Uterus (tissue), 4 donors: ENCODE data around the gene SORCS3. TPM values are rescaled to one million over a fixed set of nuclear protein-coding genes. Genes with fewer than 3 reads are reported as not detected.

Experiments
- DNase-seq, 2 donors: peaks; one replicate each; pipeline ENCODE4 v3.0.0-alpha.2; 2019 to 2020
- H3K27ac ChIP-seq, 2 donors: fragments of 200-600 bp; sonication (generic); 1 replicate in 1 of 2; 2 replicates in 1 of 2; pipeline ENCODE4 v1.5.1; 2016 to 2018
- H3K27me3 ChIP-seq, 2 donors: fragments of 200-600 bp; sonication (generic); one replicate each; pipeline ENCODE4 v1.5.1; 2018 to 2019; ENCODE audit warnings: control low read depth in 1 of 2
- H3K36me3 ChIP-seq, 2 donors: fragments of 200-600 bp; sonication (generic); one replicate each; pipeline ENCODE4 v1.5.1; 2019; ENCODE audit warnings: control low read depth in 1 of 2
- H3K4me1 ChIP-seq, 2 donors: fragments of 200-600 bp; sonication (generic); one replicate each; pipeline ENCODE4 v1.5.1; 2018 to 2019; ENCODE audit warnings: control low read depth in 1 of 2
- H3K4me3 ChIP-seq, 2 donors: fragments of 200-600 bp; sonication (generic); 1 replicate in 1 of 2; 2 replicates in 1 of 2; pipeline ENCODE4 v1.5.1; 2018 to 2019; ENCODE audit warnings: mild to moderate bottlenecking in 1 of 2
- H3K9me3 ChIP-seq, 2 donors: fragments of 200-600 bp; sonication (generic); one replicate each; pipeline ENCODE4 v1.5.1; 2019; ENCODE audit warnings: control low read depth in 1 of 2
- CTCF ChIP-seq, 4 experiments: fragments of 200-600 bp in 2 of 4; fragments of 450-650 bp in 2 of 4; sonication (generic) in 2 of 4; IDR thresholded peaks; one replicate each; pipeline ENCODE4 v1.5.1; 2016 to 2019; ENCODE audit warnings: antibody characterized with exemption in 4 of 4, mild to moderate bottlenecking in 2 of 4, moderate library complexity in 1 of 4
- POLR2A ChIP-seq, 2 donors: fragments of 450-650 bp; IDR thresholded peaks; one replicate each; pipeline ENCODE4 v1.6.1; 2016; ENCODE audit warnings: antibody characterized with exemption in 2 of 2, mild to moderate bottlenecking in 1 of 2, moderate library complexity in 1 of 2
- intact Hi-C: fragments of 100-400 bp; cut with DNase I; formaldehyde crosslinking; loops from one replicate; pipeline ENCODE4 v1.15.1; 2023; ENCODE audit warnings: low total_unique reads
- total RNA-seq, 4 donors: library from RNA; depleted of rRNA in 3 of 4; stranded (reverse); fragments of >200 nt in 3 of 4; gene quantifications; one replicate each; pipeline versions ENCODE4 v1.1.0 to v1.2.4, GENCODE V29; 2014 to 2023
- donor health status: DM: yes; HTN: yes; CAD: no.

The SORCS3 gene
- total RNA-seq, 4 donors from 2014 or later, result 0.77 to 2.4 TPM; not detected in 2

GRCh38 chr10:105044902-105045301 is 403.8 kb downstream of the SORCS3 start:
- Histone ChIP-seq H3K4me3 (no peak overlapping the region), H3K36me3 (no peaks in the 10 kb centered on the region), H3K27me3 (peaks cover 0 to 5% of the 10 kb centered on the region in 2 donors), H3K9me3 (no peaks in the 10 kb centered on the region), H3K27ac (no peak overlapping the region), H3K4me1 (no peaks in the 10 kb centered on the region)
- TF ChIP-seq CTCF (IDR thresholded peaks at IDR 0.05), result no peak
- no peak for TF ChIP-seq POLR2A (IDR thresholded peaks at IDR 0.05)
- DNase-seq, result no peak
- intact Hi-C loops, result no loop called here

GRCh38 chr10:105056413-105056812 is 415.3 kb downstream of the SORCS3 start:
- intact Hi-C loops, result no loop called here
- H3K9me3 ChIP-seq, result no peaks in the 10 kb centered on the region
- no peak for DNase-seq
- no peak overlapping the region for H3K27ac ChIP-seq
- H3K4me1 ChIP-seq, result no peaks in the 10 kb centered on the region
- H3K27me3 ChIP-seq, result no peaks in the 10 kb centered on the region
- TF ChIP-seq POLR2A (IDR thresholded peaks at IDR 0.05), result no peak
- TF ChIP-seq CTCF (IDR thresholded peaks at IDR 0.05), result no peak
- H3K36me3 ChIP-seq, result no peaks in the 10 kb centered on the region
- H3K4me3 ChIP-seq, result no peak overlapping the region

- Histone ChIP-seq H3K4me1 (no peaks in the 10 kb centered on the region), H3K4me3 (no peak overlapping the region), H3K9me3 (no peaks in the 10 kb centered on the region), H3K36me3 (no peaks in the 10 kb centered on the region), H3K27ac (no peak overlapping the region), H3K27me3 (no peaks in the 10 kb centered on the region)
- no peak for TF ChIP-seq POLR2A (IDR thresholded peaks at IDR 0.05)
- no peak for TF ChIP-seq CTCF (IDR thresholded peaks at IDR 0.05)
- intact Hi-C loops, result no loop called here
- no peak for DNase-seq
Observed at GRCh38 chr10:105062951-105063350, 421.9 kb downstream of the SORCS3 start.

GRCh38 chr10:105063796-105064195 is 422.7 kb downstream of the SORCS3 start:
- TF ChIP-seq POLR2A (IDR thresholded peaks at IDR 0.05) (no peak), CTCF (IDR thresholded peaks at IDR 0.05) (no peak)
- Histone ChIP-seq H3K4me3 (no peak overlapping the region), H3K27ac (no peak overlapping the region), H3K9me3 (no peaks in the 10 kb centered on the region), H3K36me3 (no peaks in the 10 kb centered on the region), H3K4me1 (no peaks in the 10 kb centered on the region), H3K27me3 (no peaks in the 10 kb centered on the region)
- DNase-seq, result no peak
- intact Hi-C loops, result no loop called here

- no peaks in the 10 kb centered on the region for H3K4me1 ChIP-seq
- H3K36me3 ChIP-seq, result no peaks in the 10 kb centered on the region
- intact Hi-C loops, result no loop called here
- H3K27ac ChIP-seq, result no peak overlapping the region
- DNase-seq, result no peak
- TF ChIP-seq CTCF (IDR thresholded peaks at IDR 0.05) (no peak), POLR2A (IDR thresholded peaks at IDR 0.05) (no peak)
- no peak overlapping the region for H3K4me3 ChIP-seq
- no peaks in the 10 kb centered on the region for H3K9me3 ChIP-seq
- H3K27me3 ChIP-seq, result no peaks in the 10 kb centered on the region
Observed at GRCh38 chr10:105068497-105068896, 427.4 kb downstream of the SORCS3 start.
